T follicular helper cell (primary cell): ENCODE measurements around the gene TPM3.
"Not testable (repeated sequence)": the region's sequence is repeated elsewhere in the genome, so short reads cannot be mapped to it uniquely, and the experiment has no call there.

Experiments
- DNase-seq: peaks from one replicate; pipeline ENCODE4 v3.0.0-alpha.2; 2020; ENCODE audit warnings: low read depth

The TPM3 gene

GRCh38 chr1:154205778-154206177, 13.9 kb upstream of the TPM3 start:
- DNase-seq = not testable (repeated sequence)

- no peak for DNase-seq
These were observed 7.6 kb upstream of the TPM3 start for GRCh38 chr1:154199563-154199879.

- DNase-seq = peak; percentile 31
These were observed 7.1 kb upstream of the TPM3 start for GRCh38 chr1:154198756-154199562.

GRCh38 chr1:154193821-154194220, 1.9 kb upstream of the TPM3 start:
- DNase-seq = no peak

GRCh38 chr1:154192476-154192875, 576 bp upstream of the TPM3 start:
- no peak for DNase-seq

- DNase-seq = no peak
These were observed 1.4 kb downstream of the TPM3 start for GRCh38 chr1:154190550-154190949.

- DNase-seq = no peak
These were observed 4.9 kb downstream of the TPM3 start for GRCh38 chr1:154186852-154187501.

GRCh38 chr1:154186177-154186576, 5.7 kb downstream of the TPM3 start:
- DNase-seq = peak; percentile 44

GRCh38 chr1:154183046-154183915, 8.6 kb downstream of the TPM3 start:
- peak; percentile 91 for DNase-seq

GRCh38 chr1:154182344-154183045, 9.4 kb downstream of the TPM3 start:
- peak; percentile 41 for DNase-seq

GRCh38 chr1:154181944-154182343, 10.0 kb downstream of the TPM3 start:
- DNase-seq = no peak

GRCh38 chr1:154179946-154180687, 11.8 kb downstream of the TPM3 start:
- DNase-seq = no peak

- no peak for DNase-seq
These were observed 12.7 kb downstream of the TPM3 start for GRCh38 chr1:154178911-154179811.

- DNase-seq = no peak
These were observed 13.9 kb downstream of the TPM3 start for GRCh38 chr1:154178013-154178412.

- DNase-seq = no peak
These were observed 15.6 kb downstream of the TPM3 start for GRCh38 chr1:154176337-154176736.

GRCh38 chr1:154174654-154175053, 17.2 kb downstream of the TPM3 start:
- DNase-seq = no peak

GRCh38 chr1:154171880-154172279, 20.0 kb downstream of the TPM3 start:
- DNase-seq = no peak

- no peak for DNase-seq
These were observed 20.7 kb downstream of the TPM3 start for GRCh38 chr1:154171223-154171583.

- DNase-seq = no peak
These were observed 21.2 kb downstream of the TPM3 start for GRCh38 chr1:154170547-154171222.

GRCh38 chr1:154167461-154167860, 24.4 kb downstream of the TPM3 start:
- no peak for DNase-seq
